A673 (cell line): Measurements from ENCODE around the gene KIRREL3.

ENCODE experiments used
- EZH2 ChIP-seq: fragments of 200-600 bp; sonication (generic); IDR thresholded peaks from 2 replicates; pipeline ENCODE4 v1.6.1; 2017; ENCODE audit warnings: borderline replicate concordance, low read depth, mild to moderate bottlenecking, mixed read lengths, antibody characterized with exemption, low read length; ENCODE audit not compliant: poor library complexity, severe bottlenecking
- TF ChIP-seq, protein P1 (sequence below): fragments of 300-800, 200-600 bp; sonication (generic); conservative IDR thresholded peaks from 2 replicates; pipeline ENCODE4 v1.5.1; 2017; ENCODE audit warnings: low read depth, mild to moderate bottlenecking, antibody characterized with exemption, low read length, moderate library complexity, mixed read lengths

- TF ChIP-seq, protein P1, sequence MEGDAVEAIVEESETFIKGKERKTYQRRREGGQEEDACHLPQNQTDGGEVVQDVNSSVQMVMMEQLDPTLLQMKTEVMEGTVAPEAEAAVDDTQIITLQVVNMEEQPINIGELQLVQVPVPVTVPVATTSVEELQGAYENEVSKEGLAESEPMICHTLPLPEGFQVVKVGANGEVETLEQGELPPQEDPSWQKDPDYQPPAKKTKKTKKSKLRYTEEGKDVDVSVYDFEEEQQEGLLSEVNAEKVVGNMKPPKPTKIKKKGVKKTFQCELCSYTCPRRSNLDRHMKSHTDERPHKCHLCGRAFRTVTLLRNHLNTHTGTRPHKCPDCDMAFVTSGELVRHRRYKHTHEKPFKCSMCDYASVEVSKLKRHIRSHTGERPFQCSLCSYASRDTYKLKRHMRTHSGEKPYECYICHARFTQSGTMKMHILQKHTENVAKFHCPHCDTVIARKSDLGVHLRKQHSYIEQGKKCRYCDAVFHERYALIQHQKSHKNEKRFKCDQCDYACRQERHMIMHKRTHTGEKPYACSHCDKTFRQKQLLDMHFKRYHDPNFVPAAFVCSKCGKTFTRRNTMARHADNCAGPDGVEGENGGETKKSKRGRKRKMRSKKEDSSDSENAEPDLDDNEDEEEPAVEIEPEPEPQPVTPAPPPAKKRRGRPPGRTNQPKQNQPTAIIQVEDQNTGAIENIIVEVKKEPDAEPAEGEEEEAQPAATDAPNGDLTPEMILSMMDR = no peak
- TF ChIP-seq EZH2 = no peak
Measured at GRCh38 chr11:126380909-126381308, 619.7 kb downstream of the KIRREL3 start.
